Astrocyte (in vitro differentiated cells and primary cell): Measurements from ENCODE around the gene RNF144A. TPM values are rescaled to one million over a fixed set of nuclear protein-coding genes. Genes with fewer than 3 reads are reported as not detected.

ENCODE experiments used
- DNase-seq: peaks from one replicate; pipeline ENCODE4 v3.0.0-alpha.2; 2010; ENCODE audit warnings: low read depth
- FAIRE-seq: peaks from 2 replicates; lab custom pipeline; 2011; peaks lifted over from hg19 to GRCh38; lab: Jason Lieb, UNC
- H2AFZ ChIP-seq: 2 replicates; pipeline ENCODE4 v1.6.0; 2012; ENCODE audit warnings: low read depth, low read length, inconsistent platforms
- H3K27ac ChIP-seq: 2 replicates; pipeline ENCODE4 v1.5.1; 2011; ENCODE audit warnings: low read depth, low read length, inconsistent platforms
- H3K27me3 ChIP-seq: 2 replicates; pipeline ENCODE4 v1.6.0; 2011; ENCODE audit warnings: low read length, inconsistent platforms; ENCODE audit not compliant: insufficient read depth
- H3K36me3 ChIP-seq: 2 replicates; pipeline ENCODE4 v1.5.1; 2011; ENCODE audit warnings: low read length, inconsistent platforms; ENCODE audit not compliant: insufficient read depth
- H3K4me1 ChIP-seq: 2 replicates; pipeline ENCODE4 v1.5.1; 2011; ENCODE audit warnings: low read length, inconsistent platforms; ENCODE audit not compliant: insufficient read depth
- H3K4me2 ChIP-seq: 2 replicates; pipeline ENCODE4 v1.6.0; 2012; ENCODE audit warnings: low read length, inconsistent platforms
- H3K4me3 ChIP-seq: 2 replicates; pipeline ENCODE4 v1.5.1; 2011; ENCODE audit warnings: low read depth, mild to moderate bottlenecking, low read length, inconsistent platforms; ENCODE audit not compliant: insufficient read depth
- H3K79me2 ChIP-seq: 2 replicates; pipeline ENCODE4 v1.6.0; 2012; ENCODE audit warnings: mild to moderate bottlenecking, low read length, inconsistent platforms; ENCODE audit not compliant: insufficient read depth
- H3K9ac ChIP-seq: 2 replicates; pipeline ENCODE4 v1.6.0; 2012; ENCODE audit warnings: mild to moderate bottlenecking, low read length, inconsistent platforms
- H3K9me3 ChIP-seq: 2 replicates; pipeline ENCODE4 v1.5.1; 2012; ENCODE audit warnings: low read depth, mild to moderate bottlenecking, low read length, inconsistent platforms; ENCODE audit not compliant: insufficient read depth
- H4K20me1 ChIP-seq: 2 replicates; pipeline ENCODE4 v1.6.0; 2012; ENCODE audit warnings: low read length, inconsistent platforms; ENCODE audit not compliant: insufficient read depth
- H3K27ac Mint-ChIP-seq: one replicate; pipeline ENCODE4 v1.8.0; 2021; ENCODE audit warnings: mild to moderate bottlenecking, mixed read lengths; ENCODE audit not compliant: unreplicated experiment
- H3K27me3 Mint-ChIP-seq: one replicate; pipeline ENCODE4 v1.8.0; 2021; ENCODE audit warnings: low read depth, mixed read lengths; ENCODE audit not compliant: unreplicated experiment
- H3K36me3 Mint-ChIP-seq: one replicate; pipeline ENCODE4 v1.8.0; 2021; ENCODE audit warnings: low read depth, mixed read lengths; ENCODE audit not compliant: unreplicated experiment
- H3K4me1 Mint-ChIP-seq: one replicate; pipeline ENCODE4 v1.8.0; 2021; ENCODE audit warnings: low read depth, mixed read lengths; ENCODE audit not compliant: unreplicated experiment
- H3K4me3 Mint-ChIP-seq: one replicate; pipeline ENCODE4 v1.8.0; 2021; ENCODE audit warnings: mild to moderate bottlenecking, moderate library complexity, mixed read lengths; ENCODE audit not compliant: unreplicated experiment
- H3K9me3 Mint-ChIP-seq: one replicate; pipeline ENCODE4 v1.8.0; 2021; ENCODE audit warnings: mild to moderate bottlenecking, mixed read lengths; ENCODE audit not compliant: unreplicated experiment
- CTCF ChIP-seq: IDR thresholded peaks from 2 replicates; pipeline ENCODE4 v1.5.1; 2011; ENCODE audit warnings: low read depth, mild to moderate bottlenecking, inconsistent platforms, low read length, moderate library complexity; ENCODE audit not compliant: insufficient read depth
- EZH2 ChIP-seq: IDR thresholded peaks from 2 replicates; pipeline ENCODE4 v1.6.1; 2012; ENCODE audit warnings: mild to moderate bottlenecking, low read length, inconsistent platforms; ENCODE audit not compliant: insufficient read depth
- total RNA-seq: library from RNA; stranded (reverse); gene quantifications from 2 replicates; pipeline ENCODE4 v1.2.1, GENCODE V29; 2021

The RNF144A gene
- total RNA-seq, 1 donor from 2014 or later: 4.9 TPM

GRCh38 chr2:7083580-7084509 lies 166.6 kb downstream of the RNF144A start:
- Histone ChIP-seq H2AFZ (no peak overlapping the region), H3K4me3 (no peak overlapping the region), H3K27ac (no peak overlapping the region), H3K4me1 (no peaks in the 10 kb centered on the region), H3K79me2 (no peaks in the 10 kb centered on the region), H3K9ac (no peak overlapping the region), H3K36me3 (no peaks in the 10 kb centered on the region), H3K9me3 (no peaks in the 10 kb centered on the region), H3K4me2 (no peak overlapping the region), H3K27me3 (no peaks in the 10 kb centered on the region), H4K20me1 (no peaks in the 10 kb centered on the region)
- TF ChIP-seq EZH2 (no peak), CTCF (peak; percentile 56)
- H3K36me3 Mint-ChIP-seq: no peaks in the 10 kb centered on the region
- H3K4me1 Mint-ChIP-seq: no peaks in the 10 kb centered on the region
- peak; percentile 18 for DNase-seq
- FAIRE-seq: no peak
- no peaks in the 10 kb centered on the region for H3K9me3 Mint-ChIP-seq
- no peaks in the 10 kb centered on the region for H3K27me3 Mint-ChIP-seq
- H3K27ac Mint-ChIP-seq: no peak overlapping the region
- H3K4me3 Mint-ChIP-seq: no peak overlapping the region

- FAIRE-seq: no peak
- TF ChIP-seq EZH2 (no peak), CTCF (no peak)
- DNase-seq: peak; percentile 22
- no peak overlapping the region for H3K27ac ChIP-seq
- no peaks in the 10 kb centered on the region for H3K9me3 Mint-ChIP-seq
- H3K27me3 ChIP-seq: no peaks in the 10 kb centered on the region
- H4K20me1 ChIP-seq: no peaks in the 10 kb centered on the region
- H3K27me3 Mint-ChIP-seq: no peaks in the 10 kb centered on the region
- no peak overlapping the region for H3K4me3 ChIP-seq
- H3K4me1 ChIP-seq: no peaks in the 10 kb centered on the region
- no peak overlapping the region for H3K4me2 ChIP-seq
- no peaks in the 10 kb centered on the region for H3K79me2 ChIP-seq
- H3K36me3 ChIP-seq: no peaks in the 10 kb centered on the region
- H3K9ac ChIP-seq: no peak overlapping the region
- no peaks in the 10 kb centered on the region for H3K4me1 Mint-ChIP-seq
- H3K27ac Mint-ChIP-seq: no peak overlapping the region
- no peaks in the 10 kb centered on the region for H3K36me3 Mint-ChIP-seq
- no peak overlapping the region for H3K4me3 Mint-ChIP-seq
- H2AFZ ChIP-seq: no peak overlapping the region
- H3K9me3 ChIP-seq: no peaks in the 10 kb centered on the region
These were observed 167.4 kb downstream of the RNF144A start for GRCh38 chr2:7084601-7085000.

- Histone ChIP-seq H3K27ac (no peak overlapping the region), H3K4me1 (peaks cover 5% of the 10 kb centered on the region), H3K4me2 (no peak overlapping the region), H3K4me3 (no peak overlapping the region), H2AFZ (no peak overlapping the region), H3K9ac (no peak overlapping the region), H3K27me3 (no peaks in the 10 kb centered on the region), H3K79me2 (no peaks in the 10 kb centered on the region), H3K36me3 (no peaks in the 10 kb centered on the region), H3K9me3 (no peaks in the 10 kb centered on the region), H4K20me1 (no peaks in the 10 kb centered on the region)
- Mint-ChIP-seq H3K27me3 (no peaks in the 10 kb centered on the region), H3K4me3 (no peak overlapping the region), H3K9me3 (peaks cover 2% of the 10 kb centered on the region), H3K4me1 (peaks cover under 1% of the 10 kb centered on the region), H3K36me3 (no peaks in the 10 kb centered on the region), H3K27ac (no peak overlapping the region)
- no peak for FAIRE-seq
- TF ChIP-seq CTCF: no peak
- DNase-seq: no peak
These were observed 172.1 kb downstream of the RNF144A start for GRCh38 chr2:7089284-7089683.
